Kidney (tissue), 14 donors: ENCODE results near the gene UXT. TPM values are rescaled to one million over a fixed set of nuclear protein-coding genes. Genes with fewer than 3 reads are reported as not detected.
A peak's percentile ranks its signal among the peaks of the same experiment; 100 is the strongest.

Source experiments
- DNase-seq, 5 donors: peaks; one replicate each; pipeline ENCODE4 v3.0.0-alpha.2; 2013 to 2020
- FAIRE-seq: peaks from 2 replicates; lab custom pipeline; 2012; peaks lifted over from hg19 to GRCh38; lab: Jason Lieb, UNC
- H3K27ac ChIP-seq, 2 donors: one replicate each; pipeline ENCODE4 v1.7.0; 2013; ENCODE audit warnings: low read depth in 2 of 2, low read length in 2 of 2, inconsistent platforms in 1 of 2
- H3K27me3 ChIP-seq: one replicate; pipeline ENCODE4 v1.7.1; 2013; ENCODE audit warnings: low read length, inconsistent platforms; ENCODE audit not compliant: control insufficient read depth, insufficient read depth
- H3K36me3 ChIP-seq, 3 donors: one replicate each; pipeline versions ENCODE4 v1.7.0 to v1.7.1; 2013; ENCODE audit warnings: low read length in 3 of 3, control low read depth in 1 of 3, inconsistent platforms in 1 of 3; ENCODE audit not compliant: insufficient read depth in 3 of 3, control insufficient read depth in 2 of 3
- H3K4me1 ChIP-seq, 3 donors: one replicate each; pipeline versions ENCODE4 v1.7.0 to v1.7.1; 2013; ENCODE audit warnings: low read length in 3 of 3, inconsistent platforms in 1 of 3, low read depth in 1 of 3; ENCODE audit not compliant: control insufficient read depth in 2 of 3, insufficient read depth in 2 of 3
- H3K4me3 ChIP-seq, 3 donors: one replicate each; pipeline versions ENCODE4 v1.7.0 to v1.8.1; 2013; ENCODE audit warnings: low read length in 3 of 3, control low read depth in 1 of 3, inconsistent platforms in 1 of 3
- H3K9ac ChIP-seq, 3 donors: one replicate each; pipeline versions ENCODE4 v1.7.0 to v1.7.1; 2013; ENCODE audit warnings: low read length in 3 of 3, control low read depth in 1 of 3, inconsistent platforms in 1 of 3
- H3K9me3 ChIP-seq, 3 donors: one replicate each; pipeline versions ENCODE4 v1.7.0 to v1.7.1; 2013; ENCODE audit warnings: low read length in 3 of 3, control low read depth in 1 of 3, inconsistent platforms in 1 of 3; ENCODE audit not compliant: control insufficient read depth in 2 of 3, insufficient read depth in 1 of 3
- CTCF ChIP-seq: IDR thresholded peaks from 3 replicates; pipeline ENCODE4 v1.5.1; 2012; ENCODE audit warnings: mild to moderate bottlenecking, moderate library complexity, borderline replicate concordance; ENCODE audit not compliant: insufficient read depth; ENCODE audit errors: extremely low read depth
- intact Hi-C: fragments of 100-400 bp; cut with DNase I; formaldehyde crosslinking; loops from one replicate; pipeline ENCODE4 v1.11.1; 2022
- polyA plus RNA-seq: library from polyadenylated mRNA; stranded (reverse); fragments of 350-450 nt; fragmentation: Illumina TruSeq; extraction: RNeasy Lipid Tissue Mini Kit (QIAGEN cat#74804); gene quantifications from one replicate; pipeline ENCODE4 v1.2.3, GENCODE V29; 2014; ENCODE audit warnings: low read depth, low replicate concordance; ENCODE audit not compliant: insufficient read depth
- total RNA-seq: library from RNA; stranded (reverse); fragmentation: NEBNext Ultra II Directional; extraction: Animal tissue kit (Norgen Biotek cat#: 25700); gene quantifications from one replicate; pipeline ENCODE4 v1.2.1, GENCODE V29; 2021
- donor health status: control.
- donor health status: control.
- donor health status: control.
- donor health status: control.
- donor health status: control.
- donor health status: DM: yes; HTN: yes; CAD: no.
- donor health status: Normal renal cell carcinoma (clear cell type).

UXT gene
- total and polyA plus RNA-seq, 2 donors from 2014 or later: 88.0 to 210 TPM

DNA sequence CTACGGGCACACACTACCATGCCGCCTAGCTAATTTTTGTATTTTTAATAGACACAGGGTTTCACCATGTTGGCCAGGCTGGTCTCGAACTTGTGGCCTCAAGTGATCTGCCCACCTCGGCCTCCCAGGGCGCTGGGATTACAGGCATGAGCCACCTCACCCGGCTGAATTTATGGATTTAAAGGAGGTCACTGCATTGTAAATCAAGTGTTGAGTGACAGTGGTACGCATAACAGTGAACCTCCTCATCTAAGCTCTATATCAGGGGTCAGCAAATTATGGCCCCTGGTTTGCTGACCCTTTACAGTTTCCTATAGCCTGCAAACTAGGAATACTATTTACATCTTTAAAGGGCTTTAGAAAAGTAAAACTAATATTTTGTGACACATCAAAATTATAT lies 2.6 kb upstream of the UXT start:
- Histone ChIP-seq H3K4me1 (no peaks in the 10 kb centered on the region), H3K27ac (no peak overlapping the region), H3K36me3 (peaks cover 0 to 9% (median 2%) of the 10 kb centered on the region in 3 donors), H3K9me3 (no peaks in the 10 kb centered on the region), H3K27me3 (no peaks in the 10 kb centered on the region), H3K4me3 (no peak overlapping the region), H3K9ac (no peak overlapping the region)
- DNase-seq (no peak), FAIRE-seq (no peak)
- TF ChIP-seq CTCF: no peak
- intact Hi-C loops: no loop called here

- no peak for TF ChIP-seq CTCF
- Histone ChIP-seq H3K27me3 (no peaks in the 10 kb centered on the region), H3K4me3 (peak overlapping the region; percentile 36 to 82 (median 48)), H3K9me3 (no peaks in the 10 kb centered on the region), H3K4me1 (no peaks in the 10 kb centered on the region), H3K36me3 (peaks cover 0 to 16% (median 3%) of the 10 kb centered on the region in 3 donors), H3K27ac (peak overlapping the region; percentile 98), H3K9ac (peak overlapping the region in 1 of 3 donors; percentile 40)
- intact Hi-C loops: no loop called here
- FAIRE-seq (no peak), DNase-seq (no peak)
These were observed 394 bp upstream of the UXT start for GRCh38 chrX:47659421-47659726.

- Histone ChIP-seq H3K36me3 (peaks cover 0 to 16% (median 3%) of the 10 kb centered on the region in 3 donors), H3K27ac (peak overlapping the region; percentile 98), H3K9ac (peak overlapping the region in 2 of 3 donors; percentile 51 to 73), H3K9me3 (no peaks in the 10 kb centered on the region), H3K4me3 (peak overlapping the region; percentile 75 to 92 (median 82)), H3K4me1 (no peaks in the 10 kb centered on the region), H3K27me3 (no peaks in the 10 kb centered on the region)
- intact Hi-C loops: no loop called here
- FAIRE-seq (no peak), DNase-seq (no peak)
- TF ChIP-seq CTCF: no peak
These were observed 688 bp downstream of the UXT start for GRCh38 chrX:47658301-47658683.
